DMS79 treated with DMSO at 0.1 percent for 48 hours (cell line): ENCODE results near the gene CHRNE.
"Not testable (repeated sequence)": the region's sequence is repeated elsewhere in the genome, so short reads cannot be mapped to it uniquely, and the experiment has no call there.

Source experiments
- DNase-seq: peaks from one replicate; lab custom pipeline; 2025; lab: John Stamatoyannopoulos, UW

The CHRNE gene

DNA sequence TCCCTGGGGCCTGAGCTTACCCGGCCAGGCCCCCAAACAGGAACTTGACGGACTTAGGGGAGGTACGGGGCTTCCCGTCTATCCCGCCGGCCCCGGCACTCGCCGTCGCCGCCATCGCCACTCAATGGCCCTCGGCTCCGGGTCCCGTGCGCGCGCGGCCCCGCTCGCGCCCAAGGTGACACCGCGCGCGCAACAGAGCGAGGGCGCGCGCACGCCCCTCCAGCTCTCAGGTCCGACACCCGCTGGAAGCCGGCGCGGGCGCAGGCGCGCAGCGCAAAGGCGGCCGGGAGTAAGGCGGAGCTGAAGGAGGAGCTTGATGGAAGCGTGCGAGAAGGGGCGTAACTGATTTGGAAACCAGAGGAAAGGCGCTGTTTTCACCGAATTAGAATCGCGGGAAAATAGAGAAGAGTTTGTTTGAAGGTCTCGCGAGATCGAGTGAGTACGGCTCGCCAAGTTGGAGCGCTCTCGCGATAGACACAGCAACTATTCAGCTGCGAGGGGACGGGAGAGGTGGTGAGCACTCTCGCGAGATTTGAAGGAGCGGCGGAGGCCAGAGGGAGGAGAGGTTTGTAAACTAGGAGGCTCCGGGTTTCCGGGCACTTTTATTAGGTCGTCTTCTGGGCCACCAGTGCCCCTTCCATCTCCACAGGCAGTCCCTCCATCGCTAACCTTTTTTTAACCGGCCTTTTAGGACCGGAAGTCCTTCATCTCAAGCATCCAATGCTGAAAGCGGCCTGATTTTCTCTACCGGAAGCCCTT is 37.1 kb upstream of the CHRNE start, which contains the start of the genes RNF167 and SLC25A11:
TSS of gene RNF167 (plus strand) at position 473 of the 759 bp plus-strand sequence. CDS start 642 bp downstream, outside the sequence.
TSS of gene SLC25A11 (minus strand) at position 251 of the 759 bp plus-strand sequence. CDS start at position 115, 136 bp downstream.
- DNase-seq, result peak; percentile 98

DNA sequence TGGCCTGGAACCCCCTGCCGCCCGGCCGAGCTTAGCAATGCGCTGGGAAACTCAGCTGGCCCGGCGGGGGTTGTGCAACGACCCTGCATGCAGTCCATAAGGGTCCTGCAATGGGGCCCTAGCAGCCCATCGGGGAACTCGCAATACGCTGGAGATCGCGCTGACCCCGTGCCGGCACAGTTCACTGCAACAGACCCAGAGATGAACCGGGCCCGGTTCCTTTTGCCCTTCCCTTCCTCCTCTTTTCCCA is 36.6 kb upstream of the CHRNE start:
- DNase-seq, result no peak

DNA sequence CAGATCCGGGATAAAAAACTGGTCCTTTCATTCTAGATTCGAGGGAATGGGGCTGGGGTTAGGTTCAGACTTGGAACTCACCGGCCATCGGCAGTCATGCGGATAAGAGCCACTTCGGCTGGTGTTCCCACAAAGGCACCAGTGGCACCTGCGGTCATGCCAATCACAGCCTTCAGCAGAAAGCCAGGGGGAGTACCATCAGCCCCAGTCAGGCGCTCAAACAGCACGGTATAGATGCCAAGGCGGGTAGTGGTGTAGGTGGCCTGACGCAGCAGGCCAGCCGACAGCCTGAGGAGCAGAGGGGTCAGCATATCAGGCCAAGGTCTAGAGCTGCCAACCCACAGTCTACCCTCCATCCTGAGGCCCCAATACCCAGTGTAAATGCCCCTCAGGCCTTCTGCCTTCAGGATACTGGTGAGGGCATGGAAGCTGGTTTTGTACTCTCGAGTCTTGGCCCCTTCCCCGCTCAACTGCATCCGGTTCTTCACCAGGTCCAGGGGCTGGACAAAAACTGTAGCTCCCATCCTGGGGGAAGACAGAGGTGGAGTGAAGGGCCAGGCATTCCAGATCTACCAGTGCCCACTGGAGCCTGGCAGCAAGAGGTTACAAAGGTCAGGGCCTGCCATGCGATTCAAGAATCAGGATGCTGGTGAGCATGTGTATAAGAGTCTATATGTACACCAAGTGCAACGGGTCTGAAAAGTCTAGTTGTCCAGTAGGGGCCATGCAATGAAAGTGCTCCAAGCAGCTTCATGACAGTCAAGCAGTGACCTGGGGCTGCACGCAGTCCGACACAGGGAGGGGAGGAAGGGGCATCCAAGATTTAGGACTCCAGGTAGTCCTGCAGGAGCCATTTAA is 36.0 kb upstream of the CHRNE start:
- DNase-seq, result peak; percentile 7

DNA sequence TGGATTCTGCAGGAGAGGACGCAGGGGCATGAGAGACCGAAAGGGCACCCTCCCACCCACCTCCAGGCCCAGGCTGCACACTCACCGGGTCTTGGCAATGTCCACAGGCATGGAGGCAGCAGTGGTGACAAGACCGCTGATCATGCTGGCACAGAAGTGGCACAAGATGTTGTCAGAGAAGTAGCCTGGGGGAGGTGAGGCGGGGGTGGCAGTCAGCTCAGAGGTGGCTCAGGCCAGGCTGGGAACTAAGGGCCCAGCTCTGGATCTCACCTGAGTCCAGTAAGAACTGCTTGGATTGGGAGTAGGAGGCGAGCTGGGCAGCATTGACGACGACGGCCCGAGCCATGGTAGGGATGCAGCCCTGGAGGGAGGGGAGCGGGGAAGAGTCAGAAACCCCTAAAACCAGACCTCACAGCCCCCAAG is 35.2 kb upstream of the CHRNE start:
- no peak for DNase-seq

DNA sequence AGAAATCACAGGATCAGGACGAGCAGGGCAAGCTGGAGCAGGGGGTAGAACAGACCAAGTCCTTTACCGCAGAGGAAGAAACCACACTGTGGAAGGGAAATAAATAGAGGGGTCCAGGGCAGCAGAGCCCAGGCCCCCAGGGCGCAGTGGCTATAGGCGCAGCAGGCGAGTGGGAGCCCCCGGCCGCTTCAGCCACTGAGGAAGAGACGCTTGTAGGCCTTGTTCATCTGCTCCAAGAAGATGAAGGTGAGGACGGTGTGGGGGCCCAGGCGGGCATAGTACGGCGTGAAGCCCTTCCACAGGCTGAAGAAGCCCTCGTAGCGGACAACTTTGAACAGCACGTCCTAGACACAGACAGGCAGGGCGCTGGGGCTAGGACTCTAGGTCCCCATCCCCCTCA is 34.7 kb upstream of the CHRNE start:
- no peak for DNase-seq

DNA sequence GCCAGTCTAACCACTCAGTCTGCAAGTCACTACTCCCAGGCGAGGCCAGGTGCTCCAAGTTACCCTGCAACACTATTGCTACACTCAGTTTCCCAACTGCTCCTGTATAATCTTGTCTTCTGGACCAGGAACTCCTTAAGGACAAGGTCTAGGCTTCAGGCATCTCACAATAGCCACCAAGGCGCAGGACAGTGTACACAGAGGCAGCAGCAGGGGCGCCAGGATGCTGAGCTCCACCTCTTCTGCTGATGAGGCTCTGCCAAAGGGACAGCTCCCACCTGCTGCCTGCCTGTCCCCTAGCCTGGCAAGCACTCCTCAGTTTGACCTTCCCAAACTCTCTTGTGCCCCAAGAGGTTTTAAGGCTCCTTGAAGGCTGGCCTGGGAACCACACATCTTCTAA is 33.5 kb upstream of the CHRNE start:
- no peak for DNase-seq

DNA sequence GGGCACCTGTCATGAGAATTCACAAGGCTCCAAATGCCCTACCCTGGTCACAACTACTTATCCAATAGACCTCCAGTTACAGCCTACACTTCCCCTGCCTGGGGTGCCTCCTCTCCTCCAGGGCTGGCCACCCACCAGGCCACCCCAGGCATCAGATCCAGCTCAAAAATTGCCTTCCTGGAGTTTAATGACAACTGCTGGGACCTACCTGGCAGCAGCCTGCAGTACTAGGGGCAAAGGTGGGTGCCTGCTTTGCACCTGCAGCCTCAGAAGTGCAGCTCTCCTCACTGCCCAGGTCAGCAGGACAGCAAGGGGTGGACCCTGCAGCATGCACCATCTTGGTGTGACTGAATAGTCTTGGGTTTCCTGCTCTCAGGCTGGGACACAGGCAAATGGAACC is 32.8 kb upstream of the CHRNE start:
- no peak for DNase-seq

DNA sequence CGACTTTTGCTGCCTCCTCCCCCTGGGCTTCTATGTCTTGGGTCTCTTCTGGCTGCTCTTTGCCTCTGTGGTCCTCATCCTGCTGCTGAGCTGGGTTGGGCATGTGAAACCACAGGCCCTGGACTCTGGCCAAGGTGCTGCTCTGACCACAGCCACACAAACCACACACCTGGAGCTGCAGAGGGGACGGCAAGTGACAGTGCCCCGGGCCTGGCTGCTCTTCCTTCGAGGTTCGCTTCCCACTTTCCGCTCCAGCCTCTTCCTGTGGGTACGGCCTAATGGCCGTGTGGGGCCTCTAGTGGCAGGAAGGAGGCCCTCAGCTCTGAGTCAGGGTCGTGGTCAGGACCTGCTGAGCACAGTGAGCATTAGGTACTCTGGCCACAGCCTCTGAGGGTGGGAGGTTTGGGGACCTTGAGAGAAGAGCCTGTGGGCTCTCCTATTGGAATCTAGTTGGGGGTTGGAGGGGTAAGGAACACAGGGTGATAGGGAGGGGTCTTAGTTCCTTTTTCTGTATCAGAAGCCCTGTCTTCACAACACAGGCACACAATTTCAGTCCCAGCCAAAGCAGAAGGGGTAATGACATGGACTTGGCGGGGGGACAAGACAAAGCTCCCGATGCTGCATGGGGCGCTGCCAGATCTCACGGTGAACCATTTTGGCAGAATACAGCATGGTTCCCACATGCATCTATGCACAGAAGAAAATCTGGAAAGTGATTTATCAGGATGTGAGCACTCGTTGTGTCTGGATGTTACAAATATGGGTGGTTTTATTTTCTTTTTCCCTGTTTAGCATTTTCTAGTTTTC is 31.5 kb upstream of the CHRNE start:
- peak; percentile 67 for DNase-seq

DNA sequence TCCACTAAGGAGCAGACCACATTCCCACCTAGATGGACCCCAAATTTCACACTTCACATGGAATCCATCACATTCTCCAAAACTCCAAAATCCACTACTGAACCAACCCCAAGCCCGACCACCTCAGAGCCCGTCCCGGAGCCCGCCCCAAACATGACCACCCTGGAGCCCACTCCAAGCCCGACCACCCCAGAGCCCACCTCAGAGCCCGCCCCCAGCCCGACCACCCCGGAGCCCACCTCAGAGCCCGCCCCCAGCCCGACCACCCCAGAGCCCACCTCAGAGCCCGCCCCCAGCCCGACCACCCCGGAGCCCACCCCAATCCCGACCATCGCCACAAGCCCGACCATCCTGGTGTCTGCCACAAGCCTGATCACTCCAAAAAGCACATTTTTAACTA is 30.7 kb upstream of the CHRNE start:
- no peak for DNase-seq

DNA sequence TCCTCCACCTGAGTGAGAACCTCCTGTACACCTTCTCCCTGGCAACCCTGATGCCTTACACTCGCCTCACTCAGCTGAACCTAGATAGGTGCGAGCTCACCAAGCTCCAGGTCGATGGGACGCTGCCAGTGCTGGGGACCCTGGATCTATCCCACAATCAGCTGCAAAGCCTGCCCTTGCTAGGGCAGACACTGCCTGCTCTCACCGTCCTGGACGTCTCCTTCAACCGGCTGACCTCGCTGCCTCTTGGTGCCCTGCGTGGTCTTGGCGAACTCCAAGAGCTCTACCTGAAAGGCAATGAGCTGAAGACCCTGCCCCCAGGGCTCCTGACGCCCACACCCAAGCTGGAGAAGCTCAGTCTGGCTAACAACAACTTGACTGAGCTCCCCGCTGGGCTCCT is 29.9 kb upstream of the CHRNE start:
- DNase-seq, result no peak

DNA sequence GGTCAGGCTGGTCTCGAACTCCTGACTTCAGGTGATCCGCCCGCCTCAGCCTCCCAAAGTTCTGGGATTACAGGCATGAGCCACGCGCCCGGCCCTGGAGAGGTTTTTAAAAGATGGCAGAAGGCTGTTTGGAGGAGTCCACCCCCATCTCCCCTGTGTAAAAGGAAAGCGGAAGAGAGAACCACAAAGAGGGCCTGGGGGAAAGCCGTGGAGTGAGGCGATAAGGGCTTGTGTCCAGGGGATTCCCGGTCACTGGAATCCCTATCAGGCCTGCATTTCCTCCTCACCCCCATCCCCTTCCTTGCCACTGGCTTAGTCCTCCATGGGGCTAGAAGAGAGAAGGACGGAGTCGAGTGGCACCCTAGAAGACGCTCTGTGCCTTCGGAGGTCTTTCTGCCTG is 29.1 kb upstream of the CHRNE start, which contains the start of gene GP1BA:
TSS of gene GP1BA (plus strand) at position 315 of the 400 bp plus-strand sequence. CDS start 328 bp downstream, outside the sequence.
- no peak for DNase-seq

DNA sequence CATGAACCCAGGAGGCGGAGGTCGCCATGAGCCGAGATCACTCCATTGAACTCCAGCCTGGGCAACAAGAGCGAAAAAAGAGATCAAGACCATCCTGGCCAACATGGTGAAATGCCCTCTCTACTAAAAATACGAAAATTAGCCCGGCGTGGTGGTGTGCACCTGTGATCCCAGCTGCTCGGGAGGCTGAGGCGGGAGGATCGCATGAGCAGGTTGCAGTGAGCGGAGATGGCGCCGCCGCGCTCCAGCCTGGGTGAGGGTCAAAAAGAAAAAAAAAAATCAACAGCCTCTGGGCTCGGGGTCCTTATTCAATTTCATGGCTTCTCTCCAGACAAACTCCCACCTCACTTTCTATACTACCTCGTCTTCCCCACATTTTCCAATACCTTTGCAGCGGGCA is 26.0 kb upstream of the CHRNE start:
- DNase-seq, result no peak

DNA sequence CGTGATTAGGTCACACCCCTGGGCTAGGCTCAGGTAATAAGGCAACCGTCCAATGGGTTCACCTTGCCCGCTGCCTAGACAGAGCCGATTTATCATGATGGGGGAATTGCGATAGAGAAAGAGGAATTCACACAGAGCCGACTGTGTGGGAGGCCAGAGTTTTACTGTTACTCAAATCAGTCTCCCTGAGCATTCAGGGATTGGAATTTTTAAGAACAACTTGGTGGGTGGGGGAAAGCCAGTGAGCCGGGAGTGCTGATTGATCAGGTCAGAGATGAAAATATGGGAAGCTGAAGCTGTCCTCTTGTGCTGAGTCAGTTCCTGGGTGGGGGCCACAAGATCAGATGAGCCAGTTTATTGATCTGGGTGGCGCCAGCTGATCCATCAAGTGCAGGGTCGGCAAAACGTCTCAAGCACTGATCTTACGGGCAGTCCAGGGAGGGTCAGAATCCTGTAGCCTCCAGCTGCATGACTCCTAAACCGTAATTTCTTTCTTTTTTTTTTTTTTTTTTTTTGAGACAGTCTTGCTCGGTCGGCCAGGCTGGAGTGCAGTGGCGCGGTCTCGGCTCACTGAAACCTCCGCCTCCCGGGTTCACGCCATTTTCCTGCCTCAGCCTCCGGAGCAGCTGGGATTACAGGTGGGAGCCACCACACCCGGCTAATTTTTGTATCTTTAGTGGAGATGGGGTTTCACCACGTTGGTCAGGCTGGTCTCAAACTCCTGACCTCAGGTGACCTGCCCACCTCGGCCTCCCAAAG is 23.9 kb upstream of the CHRNE start:
- DNase-seq, result not testable (repeated sequence)

DNA sequence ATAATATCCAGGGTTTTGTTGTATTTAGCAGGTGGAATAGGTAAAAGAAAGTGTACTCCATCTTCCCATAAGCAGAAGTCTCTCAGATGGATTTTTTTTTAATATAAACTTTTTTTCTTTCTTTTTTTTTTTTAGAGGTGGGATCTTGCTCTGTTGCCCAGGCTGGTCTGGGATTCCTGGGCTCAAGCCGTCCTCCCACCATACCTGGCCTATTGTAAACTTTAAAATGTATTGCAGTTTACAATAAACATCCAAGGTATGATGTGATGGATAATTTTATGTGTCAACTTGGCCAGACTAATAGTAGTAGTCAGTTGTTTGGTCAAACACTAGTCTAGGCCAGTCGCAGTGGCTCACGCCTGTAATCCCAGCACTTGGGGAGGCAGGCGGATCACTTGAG is 18.4 kb upstream of the CHRNE start:
- DNase-seq, result no peak

DNA sequence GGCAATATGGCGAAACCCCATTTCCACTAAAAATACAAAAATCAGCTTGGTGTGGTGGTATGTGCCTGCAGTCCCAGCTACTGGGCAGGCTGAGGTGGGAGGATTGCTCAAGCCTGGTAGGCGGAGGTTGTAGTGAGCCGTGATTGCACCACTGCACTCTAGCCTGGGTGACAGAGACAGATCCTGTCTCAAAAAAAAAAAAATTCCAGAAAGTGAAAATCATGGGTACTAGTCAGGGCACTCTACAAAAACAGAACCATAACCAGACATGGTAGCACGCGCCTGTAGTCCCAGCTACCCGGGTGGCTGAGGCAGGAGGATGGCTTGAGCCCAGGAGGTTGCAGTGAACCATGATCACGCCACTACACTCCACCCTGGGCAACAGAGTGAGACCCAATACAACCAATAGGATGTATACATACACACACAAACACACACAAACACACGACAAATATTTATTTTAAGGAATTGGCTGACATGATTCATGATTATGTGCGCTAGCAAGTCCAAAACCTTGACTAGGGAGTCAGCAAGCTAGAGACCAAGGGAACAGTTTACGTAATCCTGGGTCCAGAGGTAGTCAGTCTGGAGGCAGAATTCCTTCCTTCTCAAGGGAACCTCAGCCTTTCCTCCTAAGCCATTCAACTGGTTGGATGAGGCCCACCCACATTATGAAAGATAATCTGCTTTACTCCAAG is 17.6 kb upstream of the CHRNE start:
- no peak for DNase-seq

DNA sequence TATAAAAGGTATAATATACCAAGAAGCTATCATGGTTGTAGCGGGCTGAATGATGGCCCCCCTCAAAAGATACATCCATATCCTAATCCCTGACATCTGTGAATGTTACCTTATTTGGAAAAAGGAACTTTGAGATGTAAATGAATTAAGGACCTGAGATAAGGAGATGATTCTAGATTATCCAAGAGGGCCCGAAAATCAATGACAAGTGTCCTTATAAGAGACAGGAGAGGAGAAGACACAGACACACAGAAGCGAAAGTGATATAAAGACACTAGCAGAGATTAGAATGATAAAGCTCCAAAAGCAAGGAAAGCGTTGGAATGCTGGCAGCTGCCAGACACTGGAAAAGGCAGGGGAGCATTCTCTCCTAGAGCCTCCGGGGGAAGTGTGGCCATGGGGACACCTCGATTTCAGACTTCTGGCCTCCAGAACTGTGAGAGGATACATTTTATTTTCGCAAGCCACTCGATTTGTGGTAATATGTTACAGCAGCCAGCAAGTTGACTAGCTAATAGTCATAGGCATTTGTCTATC is 16.7 kb upstream of the CHRNE start:
- no peak for DNase-seq

DNA sequence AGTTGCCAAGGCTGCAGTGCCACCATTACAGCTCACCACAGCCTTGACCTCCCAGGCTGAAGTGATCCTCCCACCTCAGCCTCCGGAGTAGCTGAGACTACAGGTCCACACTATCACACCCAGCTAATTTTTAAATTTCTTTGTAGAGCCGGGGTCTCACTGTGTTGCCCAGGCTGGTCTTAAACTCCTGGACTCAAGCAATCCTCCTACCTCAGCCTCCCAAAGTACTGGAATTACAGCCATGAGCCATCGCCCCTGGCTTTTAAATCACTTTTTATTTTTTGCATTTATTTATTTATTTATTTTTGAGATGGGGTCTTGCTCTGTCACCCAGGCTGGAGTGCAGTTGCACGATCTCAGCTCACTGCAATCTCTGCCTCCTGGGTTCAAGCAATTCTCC is 11.7 kb upstream of the CHRNE start:
- DNase-seq, result not testable (repeated sequence)

DNA sequence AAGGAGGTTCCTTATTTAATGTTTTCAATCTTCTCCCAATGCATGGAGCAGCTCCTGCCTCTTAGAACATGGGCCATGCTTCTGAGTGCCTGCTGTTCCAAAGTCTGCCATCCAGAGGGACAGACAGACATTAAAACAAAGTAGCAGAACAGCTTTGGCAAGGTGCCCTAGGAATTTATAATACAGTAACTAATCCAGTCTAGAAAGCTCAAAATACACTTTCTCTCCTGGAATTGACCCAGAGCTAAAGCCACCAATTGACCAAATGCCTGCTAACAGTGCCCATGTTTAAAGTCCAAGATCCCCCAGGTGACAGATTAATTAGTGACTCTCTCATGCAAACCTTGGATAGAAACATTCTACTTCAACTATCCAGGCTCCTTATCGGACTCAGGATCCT is 11.1 kb upstream of the CHRNE start:
- DNase-seq, result no peak

DNA sequence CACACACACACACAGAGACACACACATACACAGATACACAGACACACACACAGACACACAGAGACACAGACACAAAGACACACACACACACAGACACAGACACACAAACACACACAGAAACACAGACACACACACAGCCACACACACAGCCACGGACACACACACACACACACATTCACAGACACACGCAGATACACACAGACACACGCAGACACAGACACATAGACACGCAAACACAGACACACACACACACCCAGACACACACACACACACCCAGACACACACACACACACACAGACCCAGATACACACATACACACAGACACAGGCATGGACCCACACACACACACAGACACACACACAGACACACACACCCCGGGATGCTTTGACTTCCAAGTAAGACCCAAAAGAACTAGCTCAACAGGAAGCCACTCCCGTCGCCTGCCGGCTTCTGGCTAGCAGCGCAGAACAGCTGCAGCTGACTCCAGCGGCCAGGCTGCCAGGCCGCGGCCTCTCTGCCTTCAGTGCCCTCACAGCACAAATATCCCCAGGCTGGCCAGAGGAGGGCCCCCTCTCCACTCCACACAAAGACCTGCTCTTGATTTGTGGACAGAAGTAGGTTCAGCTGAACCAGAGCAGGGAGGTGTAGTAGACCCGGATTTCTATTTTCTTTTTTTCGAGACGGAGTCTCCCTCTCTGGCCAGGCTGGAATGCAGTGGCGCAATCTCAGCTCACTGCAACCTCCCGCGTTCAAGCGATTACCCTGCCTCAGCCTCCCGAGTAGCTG is 6.0 kb upstream of the CHRNE start:
- peak; percentile 78 for DNase-seq

DNA sequence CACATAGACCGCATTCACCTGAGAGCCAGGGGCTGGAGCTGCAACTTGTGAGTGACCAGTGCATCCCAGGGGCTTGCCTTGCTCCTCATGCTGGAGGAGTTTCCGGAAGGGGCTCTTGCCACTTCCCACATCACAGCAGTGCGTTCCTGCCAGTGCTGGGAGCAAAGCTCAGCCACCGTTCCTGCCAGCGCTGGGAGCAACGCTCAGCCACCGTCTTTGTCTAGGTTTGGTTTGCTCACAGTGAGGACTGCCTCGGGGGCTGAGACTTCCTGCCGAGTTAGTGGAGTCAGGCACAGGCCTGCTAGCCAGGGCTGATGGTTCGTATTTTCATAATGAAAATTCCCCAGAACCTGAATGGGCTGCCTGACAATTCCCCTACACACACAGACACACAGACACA is 5.4 kb upstream of the CHRNE start:
- DNase-seq, result no peak
